Superior temporal gyrus (tissue), 1 donor: ENCODE measurements around the gene PMEPA1.

Source experiments
- DNase-seq: peaks from one replicate; pipeline ENCODE4 v3.0.0-alpha.2; 2016; ENCODE audit errors: extremely low spot score

The PMEPA1 gene

DNA sequence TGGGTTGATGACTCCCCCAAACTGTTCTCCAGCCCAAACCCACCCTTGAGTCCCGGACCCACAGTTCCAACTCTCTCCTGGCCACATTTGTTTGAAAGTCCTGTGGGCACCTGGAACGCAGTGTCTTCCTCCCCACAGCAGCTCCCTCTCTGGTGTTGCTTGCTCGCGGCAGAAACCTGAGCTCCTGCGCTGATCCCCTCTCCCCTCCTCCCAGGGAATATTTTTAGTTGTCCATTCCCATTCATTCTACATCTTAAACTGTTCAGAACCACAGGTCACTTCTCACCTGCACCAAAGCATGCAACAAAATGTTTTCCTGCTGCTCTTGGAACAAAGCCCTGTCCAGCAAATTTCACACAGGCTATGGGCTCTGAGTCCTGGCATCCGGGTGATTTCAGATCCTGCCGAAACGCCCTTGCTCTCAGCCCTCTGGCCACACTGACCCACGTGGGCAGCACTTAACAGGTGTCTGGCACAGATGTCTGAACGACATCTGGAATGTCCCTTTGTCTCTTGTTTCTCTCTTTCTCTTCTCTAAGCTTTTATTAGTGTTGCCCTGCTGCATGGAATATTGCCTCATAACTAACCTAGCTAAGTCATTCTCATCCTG lies 27.0 kb upstream of the PMEPA1 start:
- DNase-seq, result no peak

DNA sequence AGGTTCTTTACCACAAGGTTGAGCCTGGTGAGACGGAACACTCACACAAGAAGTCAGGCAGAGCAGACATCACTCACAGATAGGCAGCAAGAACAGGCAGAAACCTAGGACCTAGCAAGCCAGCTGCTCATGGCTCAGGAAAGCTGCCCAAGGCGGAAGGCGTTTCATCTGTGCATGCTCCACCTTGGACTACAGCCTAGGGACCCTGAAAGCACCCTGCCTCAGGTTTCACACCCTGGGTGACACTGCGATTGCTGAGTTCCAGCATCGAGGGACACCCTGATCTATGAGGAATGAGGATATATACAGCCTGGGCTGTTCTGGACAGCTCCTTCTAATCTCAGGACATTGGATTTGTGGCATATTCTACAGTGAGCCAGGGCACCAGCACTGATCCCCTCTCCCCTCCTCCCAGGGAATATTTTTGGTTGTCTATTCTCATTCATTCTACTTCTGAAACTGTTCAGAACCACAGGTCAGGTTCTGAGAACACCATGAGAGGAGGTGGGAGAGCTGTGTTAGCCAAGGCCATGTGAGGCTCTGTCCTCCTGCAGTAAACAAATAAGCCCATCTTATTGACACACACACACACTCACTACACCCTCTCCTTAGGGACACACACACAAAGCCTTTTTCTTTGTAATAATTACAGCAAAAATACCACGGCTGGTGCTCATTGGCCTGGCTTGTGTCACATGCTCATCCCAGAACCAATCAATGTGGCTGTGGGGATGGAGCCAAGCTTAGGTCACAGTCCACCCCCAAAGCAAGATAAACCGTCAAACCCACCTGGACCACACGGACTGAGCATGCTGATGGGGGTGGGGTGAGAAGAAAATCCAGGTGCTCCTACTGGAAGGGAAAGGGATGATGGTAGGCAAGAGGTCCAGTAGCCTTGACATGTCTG lies 26.3 kb upstream of the PMEPA1 start:
- no peak for DNase-seq

DNA sequence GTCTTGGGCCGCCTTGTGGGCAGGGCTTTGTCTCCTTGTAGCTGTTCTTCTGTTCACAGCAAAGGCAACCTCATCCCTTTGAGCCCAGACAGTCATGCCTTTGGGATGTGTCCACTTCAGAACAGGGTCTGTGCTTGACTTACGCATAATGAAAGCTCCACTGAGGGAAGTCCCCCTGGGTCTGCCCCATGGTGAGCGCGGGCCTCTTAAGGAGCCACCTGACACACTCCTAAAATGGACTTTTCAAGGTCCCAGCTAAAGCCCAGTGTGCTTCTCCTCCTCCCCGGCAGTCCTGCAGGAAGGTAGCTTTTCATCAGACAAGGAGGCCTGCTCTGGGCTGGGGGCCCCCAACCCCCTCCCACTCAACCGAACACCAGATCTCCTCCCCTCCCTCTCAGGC lies 24.9 kb upstream of the PMEPA1 start:
- no peak for DNase-seq

DNA sequence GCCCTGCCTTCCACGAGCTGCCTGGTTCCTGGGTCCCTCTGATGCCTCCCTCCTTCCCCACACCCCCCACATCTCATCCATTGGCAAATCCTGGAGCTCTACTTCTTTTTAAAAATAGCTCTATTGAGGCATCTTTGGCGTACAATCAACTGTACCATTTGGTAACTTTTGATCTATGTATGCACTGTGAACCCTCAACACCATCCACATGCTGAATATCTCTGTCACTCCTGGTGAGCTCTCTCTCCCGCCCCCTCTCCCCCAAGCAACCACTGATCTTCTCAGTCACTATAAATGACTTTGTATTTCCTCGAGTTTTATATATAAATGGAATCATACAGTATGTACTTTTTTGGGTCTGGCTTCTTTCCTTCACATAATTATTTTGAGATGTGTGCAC lies 22.4 kb upstream of the PMEPA1 start:
- DNase-seq, result no peak

GRCh38 chr20:57728762-57729161 lies 18.9 kb upstream of the PMEPA1 start:
- no peak for DNase-seq

GRCh38 chr20:57727863-57728262 lies 18.0 kb upstream of the PMEPA1 start:
- no peak for DNase-seq

DNA sequence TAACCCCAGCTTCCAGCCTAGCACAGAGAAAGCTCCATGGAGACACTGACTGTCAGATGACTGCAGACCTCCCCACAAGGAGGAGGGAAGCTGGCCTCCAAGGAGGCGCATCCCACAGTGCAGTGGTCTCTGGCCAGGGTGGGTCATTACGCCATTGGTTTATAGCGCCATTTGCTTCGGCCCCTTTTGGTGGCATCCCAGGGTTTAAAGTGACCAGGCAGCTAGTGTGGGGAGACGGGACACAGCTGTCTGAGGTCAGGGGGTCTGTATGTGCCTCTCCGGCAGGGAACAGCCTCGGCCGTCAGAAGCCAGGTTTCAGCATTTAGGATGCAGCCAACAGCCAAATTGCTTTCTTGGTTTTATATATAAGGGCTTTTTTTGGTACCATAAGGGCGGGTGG lies 15.8 kb upstream of the PMEPA1 start:
- no peak for DNase-seq

DNA sequence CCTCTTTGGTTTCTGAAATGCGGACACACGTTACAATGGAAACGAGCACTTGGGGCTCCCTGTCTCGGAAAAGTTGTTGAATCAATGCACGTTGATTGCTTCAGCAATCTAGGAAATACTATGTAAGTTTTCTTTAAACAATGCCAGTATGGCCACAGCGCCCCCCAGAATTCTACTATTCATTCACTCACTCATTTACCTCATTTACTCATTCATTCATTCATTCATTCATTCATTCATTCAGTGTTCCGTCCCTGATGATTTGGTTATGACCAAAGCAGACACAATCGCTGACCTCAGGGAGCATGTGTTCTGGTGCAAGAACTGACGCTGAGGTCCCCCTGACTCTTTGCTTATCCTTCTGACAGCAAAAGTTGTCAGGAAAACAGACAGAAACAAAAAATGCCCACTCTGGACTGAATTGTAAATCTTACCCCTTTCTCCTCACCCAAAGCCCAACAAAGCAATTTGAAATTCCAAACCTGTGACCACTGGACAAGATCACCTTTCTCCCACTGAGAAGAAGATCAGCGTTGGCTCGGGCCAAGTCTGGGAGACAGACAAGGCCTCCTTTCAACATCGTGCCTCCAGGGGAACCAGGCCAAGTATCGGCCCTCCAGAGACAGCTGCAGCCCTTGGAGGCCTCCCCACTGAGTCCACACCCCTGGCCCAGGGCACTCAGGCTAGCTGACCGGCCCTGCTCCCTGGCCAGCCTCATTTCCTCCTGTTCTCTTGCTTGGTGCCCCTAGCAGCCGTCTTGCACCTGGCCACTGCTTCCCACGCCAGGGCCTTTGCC lies 15.0 kb upstream of the PMEPA1 start:
- DNase-seq, result no peak

GRCh38 chr20:57723816-57724215 lies 14.0 kb upstream of the PMEPA1 start:
- DNase-seq, result no peak

GRCh38 chr20:57719951-57720350 lies 10.1 kb upstream of the PMEPA1 start:
- no peak for DNase-seq

DNA sequence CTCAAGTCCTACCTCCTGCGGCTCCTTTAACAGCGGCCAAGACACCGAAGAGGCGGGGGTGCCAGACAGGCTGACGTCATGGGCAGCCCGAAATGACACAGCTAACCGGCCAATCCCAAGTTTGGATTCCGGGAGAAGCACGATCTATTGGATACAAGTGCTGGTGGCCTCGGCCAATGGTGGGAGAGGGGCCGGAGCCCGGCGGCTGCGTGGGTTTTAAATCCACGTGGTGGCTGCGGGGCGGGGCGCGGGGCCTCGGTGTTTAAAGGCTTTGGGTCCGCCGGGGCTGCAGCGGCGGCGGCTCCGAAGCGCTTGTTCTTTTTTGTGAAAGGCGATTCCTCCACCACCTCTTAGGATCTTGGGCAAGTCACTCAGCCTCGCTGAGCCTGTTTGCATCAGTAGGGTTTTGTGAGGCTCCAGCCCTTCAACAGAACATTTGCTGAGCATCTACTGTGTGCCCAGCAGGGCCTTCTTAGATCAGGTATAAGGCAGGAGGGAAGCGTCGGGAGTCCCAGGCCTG lies 8.7 kb upstream of the PMEPA1 start:
- DNase-seq, result peak; percentile 99

- DNase-seq, result no peak
These were observed 8.0 kb upstream of the PMEPA1 start for GRCh38 chr20:57717797-57718196.

DNA sequence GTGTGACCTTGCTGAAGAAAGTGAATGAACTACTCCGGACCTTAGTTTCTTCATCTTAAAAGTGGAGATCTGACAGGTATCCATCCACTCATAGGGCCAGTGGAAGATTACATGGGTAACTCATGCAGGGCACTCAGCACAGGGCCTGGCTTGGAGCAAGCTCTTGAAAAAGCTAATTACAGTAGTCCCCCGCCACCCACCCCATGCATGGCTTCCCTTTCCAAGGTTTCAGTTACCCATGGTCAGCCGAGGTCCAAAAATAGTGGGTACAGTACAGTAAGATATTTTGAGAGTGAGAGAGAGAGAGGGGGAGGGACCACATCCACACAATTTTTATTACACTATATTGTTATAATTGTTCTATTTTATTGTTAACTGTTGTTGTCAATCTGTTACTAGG lies 7.1 kb upstream of the PMEPA1 start:
- DNase-seq, result no peak

GRCh38 chr20:57716202-57716601 lies 6.4 kb upstream of the PMEPA1 start:
- no peak for DNase-seq

DNA sequence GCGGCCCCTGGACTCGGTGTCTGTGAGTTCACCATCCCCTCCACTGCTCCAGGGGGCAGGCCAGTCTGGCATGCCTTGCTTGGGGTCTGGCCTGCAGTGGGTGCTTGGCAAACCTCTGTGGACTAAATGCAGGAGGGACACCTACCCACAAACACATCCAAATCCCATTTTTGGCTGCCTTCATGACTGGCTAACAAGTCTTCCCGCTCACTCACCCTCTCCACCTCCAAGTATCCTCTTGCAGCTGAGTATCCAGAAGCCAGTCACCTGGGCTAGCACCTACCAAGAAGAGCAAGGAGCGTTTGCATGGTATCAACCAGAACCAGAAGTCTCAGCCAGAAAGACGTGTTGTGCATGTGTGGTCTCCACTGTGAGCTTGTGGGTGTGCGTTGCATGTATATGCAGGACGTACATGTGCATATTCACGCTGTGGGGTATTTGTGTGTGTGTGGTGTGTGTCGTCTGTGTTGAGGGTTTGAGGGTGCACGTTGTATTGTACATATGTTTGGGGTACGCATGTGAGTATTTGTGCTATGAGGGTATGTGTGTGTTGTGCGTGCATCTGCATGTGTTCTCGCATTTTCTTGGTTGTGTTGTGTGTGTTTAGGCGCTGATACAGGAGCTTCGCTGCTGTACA lies 5.6 kb upstream of the PMEPA1 start:
- no peak for DNase-seq

DNA sequence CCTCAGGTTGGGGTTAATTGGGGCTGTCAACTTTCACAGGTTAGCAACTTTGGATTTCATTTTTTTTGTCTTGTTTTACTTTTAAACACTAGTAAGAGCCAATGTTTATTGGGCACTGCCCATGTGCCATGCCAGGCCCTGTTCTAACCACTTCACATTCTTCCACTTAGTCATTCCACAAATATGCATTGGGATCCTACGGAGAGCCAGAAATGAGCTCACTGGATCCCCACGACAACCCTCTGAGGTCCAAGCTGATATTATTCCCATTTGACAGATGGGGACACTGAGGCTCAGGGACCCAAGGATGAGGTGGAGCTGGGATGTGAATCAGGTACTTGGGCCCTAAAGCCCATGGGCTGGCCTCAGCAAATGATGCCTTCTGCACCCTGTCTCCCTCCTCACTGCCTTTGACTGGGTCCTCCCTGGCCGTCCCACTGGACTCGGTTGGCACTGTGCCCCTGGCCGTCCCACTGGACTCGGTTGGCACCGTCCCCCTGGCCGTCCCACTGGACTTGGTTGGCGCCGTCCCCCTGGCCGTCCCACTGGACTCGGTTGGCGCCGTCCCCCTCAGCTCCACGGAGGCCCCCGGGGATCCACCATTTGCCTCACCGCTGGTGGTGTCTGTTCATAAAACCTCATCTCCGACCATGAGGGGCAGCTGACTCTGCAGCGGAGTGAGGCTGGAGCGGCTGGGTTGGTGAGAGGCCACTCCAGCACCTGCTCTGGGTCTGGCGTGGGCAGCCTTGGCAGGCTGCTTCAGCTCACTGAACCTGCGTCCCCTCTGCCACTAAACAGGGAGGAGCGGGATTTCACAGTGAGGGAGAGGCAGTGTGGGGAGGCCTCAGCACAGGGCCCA lies 4.8 kb upstream of the PMEPA1 start:
- DNase-seq, result no peak

- DNase-seq, result no peak
These were observed 4.1 kb upstream of the PMEPA1 start for GRCh38 chr20:57713951-57714350.

- no peak for DNase-seq
These were observed 3.7 kb upstream of the PMEPA1 start for GRCh38 chr20:57713505-57713903.

GRCh38 chr20:57712851-57713504 lies 3.2 kb upstream of the PMEPA1 start:
- DNase-seq, result no peak

GRCh38 chr20:57712341-57712740 lies 2.5 kb upstream of the PMEPA1 start:
- no peak for DNase-seq
